Right lobe of liver (tissue), 6 donors: ENCODE data around the gene IFI30. TPM values are rescaled to one million over a fixed set of nuclear protein-coding genes. Genes with fewer than 3 reads are reported as not detected.

Experiments used
- ATAC-seq, 4 donors: fragments of 200-7000 bp; cut with Tn5 transposase; one replicate each; pipeline ENCODE4 v1.9.1; 2020; ENCODE audit warnings: mild to moderate bottlenecking in 4 of 4, moderate library complexity in 4 of 4
- DNase-seq, 3 donors: peaks; one replicate each; pipeline ENCODE4 v3.0.0-alpha.2; 2020
- H3K27ac ChIP-seq, 3 donors: fragments of 200-600 bp; one replicate each; pipeline ENCODE4 v1.8.0; 2022
- H3K27me3 ChIP-seq, 2 donors: fragments of 200-600 bp; one replicate each; pipeline ENCODE4 v1.8.0; 2022
- H3K36me3 ChIP-seq, 4 donors: fragments of 200-600 bp; sonication (generic) in 1 of 4; one replicate each; pipeline versions ENCODE4 v1.5.1 to v1.8.0; 2017 to 2022; ENCODE audit warnings: control low read depth in 1 of 4
- H3K4me1 ChIP-seq, 4 donors: fragments of 200-600 bp; sonication (generic) in 1 of 4; one replicate each; pipeline versions ENCODE4 v1.5.1 to v1.8.0; 2017 to 2022; ENCODE audit warnings: control low read depth in 1 of 4
- H3K4me3 ChIP-seq, 3 donors: fragments of 200-600 bp; one replicate each; pipeline ENCODE4 v1.8.0; 2022
- H3K9me3 ChIP-seq, 4 donors: fragments of 200-600 bp; sonication (generic) in 1 of 4; one replicate each; pipeline versions ENCODE4 v1.5.1 to v1.8.0; 2017 to 2022; ENCODE audit warnings: control low read depth in 1 of 4
- POLR2A ChIP-seq: fragments of 450-650 bp; IDR thresholded peaks from one replicate; pipeline ENCODE4 v1.6.1; 2017; ENCODE audit warnings: antibody characterized with exemption, mild to moderate bottlenecking
- WGBS: methylation state at CpG from one replicate; pipeline ENCODE4 v1.1.6; 2018; ENCODE audit warnings: low coverage, low lambda C conversion rate; ENCODE audit not compliant: insufficient coverage; ENCODE audit errors: missing lambda C conversion rate; 5-methylcytosine and 5-hydroxymethylcytosine counted together
- intact Hi-C, 2 donors: fragments of 100-400 bp; cut with DNase I; formaldehyde crosslinking; loops; one replicate each; pipeline versions ENCODE4 v1.11.2 to v1.14.1; 2022
- total RNA-seq, 6 experiments: library from RNA; depleted of rRNA in 2 of 6; stranded (reverse); fragments of >200 nt in 2 of 6; fragmentation: NEBNext Ultra II Directional in 3 of 6; extraction: Animal tissue kit (Norgen Biotek cat#: 25700) in 3 of 6; gene quantifications; one replicate each; pipeline versions ENCODE4 v1.1.0 to v1.2.4, GENCODE V29; 2016 to 2023
- TF ChIP-seq, protein P1 (sequence below), 4 donors: fragments of 200-600 bp in 3 of 4; fragments of 450-650 bp in 1 of 4; IDR thresholded peaks; one replicate each; pipeline versions ENCODE4 v1.5.1 to v1.8.0; 2016 to 2022; ENCODE audit warnings: antibody characterized with exemption in 4 of 4, mild to moderate bottlenecking in 2 of 4
- donor health status: DM: no; HTN: yes; CAD: no.
- donor health status: DM: no; HTN: no; CAD: no.
- donor health status: DM: no; HTN: no; CAD: no.
- donor health status: DM: no; HTN: yes; CAD: no.
- donor health status: DM: no; HTN: yes; CAD: no.

Gene IFI30
- total RNA-seq, 6 experiments from 2014 or later, result 54.0 to 205 (median 91.8) TPM

DNA sequence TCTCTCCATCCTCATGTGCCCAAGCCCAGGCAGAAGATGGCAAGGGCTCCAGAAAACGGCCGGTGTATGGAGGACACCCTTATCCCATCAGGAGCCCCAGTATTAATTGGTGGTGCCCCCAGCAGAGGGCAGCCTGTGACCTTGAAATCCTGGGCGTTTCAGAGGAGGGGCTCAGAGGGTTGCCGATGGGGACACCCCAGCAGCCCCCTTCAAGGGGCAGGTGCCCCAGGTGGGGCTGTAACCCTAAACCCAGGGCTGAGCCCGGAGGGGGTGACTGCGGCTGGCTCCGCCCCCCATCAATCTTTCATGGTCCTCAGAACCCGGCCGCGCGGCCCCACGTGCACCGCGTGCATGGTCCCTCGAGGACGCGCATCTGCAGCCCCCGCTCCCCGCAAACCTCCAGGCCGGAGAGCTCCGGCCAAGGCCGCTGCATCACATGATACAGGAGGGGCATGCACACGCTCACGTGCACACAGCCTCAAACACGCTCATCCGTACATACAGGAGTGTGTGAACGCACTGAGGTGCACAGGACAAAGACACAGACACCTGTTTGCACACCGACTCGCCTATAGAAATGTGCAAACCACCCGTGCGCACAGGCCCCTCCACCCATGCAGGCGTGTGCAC is 29.3 kb downstream of the IFI30 start:
- TF ChIP-seq POLR2A, result no peak
- TF ChIP-seq, protein P1, sequence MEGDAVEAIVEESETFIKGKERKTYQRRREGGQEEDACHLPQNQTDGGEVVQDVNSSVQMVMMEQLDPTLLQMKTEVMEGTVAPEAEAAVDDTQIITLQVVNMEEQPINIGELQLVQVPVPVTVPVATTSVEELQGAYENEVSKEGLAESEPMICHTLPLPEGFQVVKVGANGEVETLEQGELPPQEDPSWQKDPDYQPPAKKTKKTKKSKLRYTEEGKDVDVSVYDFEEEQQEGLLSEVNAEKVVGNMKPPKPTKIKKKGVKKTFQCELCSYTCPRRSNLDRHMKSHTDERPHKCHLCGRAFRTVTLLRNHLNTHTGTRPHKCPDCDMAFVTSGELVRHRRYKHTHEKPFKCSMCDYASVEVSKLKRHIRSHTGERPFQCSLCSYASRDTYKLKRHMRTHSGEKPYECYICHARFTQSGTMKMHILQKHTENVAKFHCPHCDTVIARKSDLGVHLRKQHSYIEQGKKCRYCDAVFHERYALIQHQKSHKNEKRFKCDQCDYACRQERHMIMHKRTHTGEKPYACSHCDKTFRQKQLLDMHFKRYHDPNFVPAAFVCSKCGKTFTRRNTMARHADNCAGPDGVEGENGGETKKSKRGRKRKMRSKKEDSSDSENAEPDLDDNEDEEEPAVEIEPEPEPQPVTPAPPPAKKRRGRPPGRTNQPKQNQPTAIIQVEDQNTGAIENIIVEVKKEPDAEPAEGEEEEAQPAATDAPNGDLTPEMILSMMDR (IDR thresholded peaks at IDR 0.05), result peak in 2 of 4 donors; percentile 16 to 26
- H3K36me3 ChIP-seq, result peaks cover 0 to 7% (median 1%) of the 10 kb centered on the region in 4 donors
- intact Hi-C loops, result no loop called here
- H3K27me3 ChIP-seq, result no peaks in the 10 kb centered on the region
- WGBS, result 0% methylated on average over 1 of the region's 32 CpGs
- peak overlapping the region; percentile 58 to 75 (median 71) for H3K4me3 ChIP-seq
- H3K9me3 ChIP-seq, result no peaks in the 10 kb centered on the region
- H3K27ac ChIP-seq, result peak overlapping the region in 1 of 3 donors; percentile 64
- peak in 2 of 3 donors; percentile 46 to 64 for DNase-seq
- ATAC-seq, result no peak
- H3K4me1 ChIP-seq, result peaks cover 0 to 8% (median 0%) of the 10 kb centered on the region in 4 donors

DNA sequence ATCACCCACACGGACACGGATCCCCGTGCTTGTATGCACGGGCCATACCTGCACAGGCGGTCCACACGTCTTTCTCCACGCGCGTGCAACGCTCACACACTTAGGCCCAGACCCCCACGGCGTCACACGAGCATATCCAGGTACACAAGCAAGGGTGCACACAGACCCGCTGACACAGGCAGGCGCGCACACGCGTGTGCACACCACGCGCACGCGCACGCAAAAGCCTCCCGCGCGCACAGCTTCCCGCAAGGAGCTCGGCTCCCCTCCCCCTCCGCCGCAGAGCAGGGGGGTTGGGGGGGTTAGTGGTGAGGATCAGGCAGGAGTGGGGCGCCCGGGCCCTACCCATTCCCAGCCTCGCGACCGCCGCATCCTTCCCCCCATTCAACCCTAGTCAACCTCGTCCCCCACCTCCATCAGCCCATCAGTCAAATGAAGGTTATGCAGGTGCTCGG is 29.8 kb downstream of the IFI30 start:
- 0% methylated on average over 13 of the region's 38 CpGs for WGBS
- Histone ChIP-seq H3K36me3 (peaks cover 0 to 7% (median 1%) of the 10 kb centered on the region in 4 donors), H3K4me3 (peak overlapping the region; percentile 58 to 75 (median 71)), H3K4me1 (peaks cover 0 to 8% (median 0%) of the 10 kb centered on the region in 4 donors), H3K27ac (peak overlapping the region in 2 of 3 donors; percentile 27 to 64), H3K27me3 (no peaks in the 10 kb centered on the region), H3K9me3 (no peaks in the 10 kb centered on the region)
- peak in 2 of 3 donors; percentile 68 to 77 for DNase-seq
- peak in 3 of 4 donors; percentile 0 to 4 (median 1) for ATAC-seq
- no peak for TF ChIP-seq POLR2A
- TF ChIP-seq, protein P1 (IDR thresholded peaks at IDR 0.05), result no peak
- intact Hi-C loops, result no loop called here

DNA sequence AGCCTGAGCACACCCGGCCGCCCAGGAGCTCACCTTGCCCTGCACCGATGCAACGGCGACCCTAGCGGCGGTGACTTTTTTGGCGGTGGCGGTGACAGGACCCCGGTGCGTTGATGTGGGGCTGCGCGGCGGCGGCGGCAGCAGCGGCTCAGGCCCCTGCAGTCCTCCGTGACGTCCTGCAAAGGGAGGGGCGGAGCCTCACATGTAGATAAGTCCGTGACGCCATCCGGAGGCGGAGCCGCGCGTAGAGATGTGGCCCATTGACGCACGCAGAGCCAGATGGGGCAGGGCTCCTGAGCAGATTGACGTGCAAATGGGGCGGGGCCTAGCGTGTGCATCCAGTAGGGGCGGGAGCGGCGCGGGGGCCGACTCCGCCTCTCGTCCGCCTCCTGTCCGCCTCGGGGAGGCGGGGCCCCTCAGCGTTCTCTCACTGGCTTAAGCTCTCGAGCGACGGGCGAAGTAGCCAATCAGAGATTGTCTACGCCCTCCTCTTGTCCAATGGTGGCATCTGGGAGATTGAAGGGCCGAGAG is 30.3 kb downstream of the IFI30 start, which contains the start of gene RAB3A:
Gene RAB3A, minus strand, starts transcription at position 180 of the 531 bp plus-strand sequence. CDS start 1,302 bp downstream, outside the sequence.
- Histone ChIP-seq H3K27me3 (no peaks in the 10 kb centered on the region), H3K27ac (peak within 1 kb of the TSS; percentile 94 to 96 (median 94)), H3K4me3 (peak within 1 kb of the TSS; percentile 66 to 75 (median 71)), H3K36me3 (peaks cover 0 to 7% (median 1%) of the 10 kb centered on the region in 4 donors), H3K9me3 (no peaks in the 10 kb centered on the region), H3K4me1 (peaks cover 0 to 8% (median 0%) of the 10 kb centered on the region in 4 donors)
- intact Hi-C loops, result no loop called here
- under 1% methylated on average over 25 of the region's 50 CpGs for WGBS
- TF ChIP-seq, protein P1 (IDR thresholded peaks at IDR 0.05), result no peak
- TF ChIP-seq POLR2A, result peak; percentile 42
- peak; percentile 100 for DNase-seq
- ATAC-seq, result peak; percentile 93 to 96 (median 95)

DNA sequence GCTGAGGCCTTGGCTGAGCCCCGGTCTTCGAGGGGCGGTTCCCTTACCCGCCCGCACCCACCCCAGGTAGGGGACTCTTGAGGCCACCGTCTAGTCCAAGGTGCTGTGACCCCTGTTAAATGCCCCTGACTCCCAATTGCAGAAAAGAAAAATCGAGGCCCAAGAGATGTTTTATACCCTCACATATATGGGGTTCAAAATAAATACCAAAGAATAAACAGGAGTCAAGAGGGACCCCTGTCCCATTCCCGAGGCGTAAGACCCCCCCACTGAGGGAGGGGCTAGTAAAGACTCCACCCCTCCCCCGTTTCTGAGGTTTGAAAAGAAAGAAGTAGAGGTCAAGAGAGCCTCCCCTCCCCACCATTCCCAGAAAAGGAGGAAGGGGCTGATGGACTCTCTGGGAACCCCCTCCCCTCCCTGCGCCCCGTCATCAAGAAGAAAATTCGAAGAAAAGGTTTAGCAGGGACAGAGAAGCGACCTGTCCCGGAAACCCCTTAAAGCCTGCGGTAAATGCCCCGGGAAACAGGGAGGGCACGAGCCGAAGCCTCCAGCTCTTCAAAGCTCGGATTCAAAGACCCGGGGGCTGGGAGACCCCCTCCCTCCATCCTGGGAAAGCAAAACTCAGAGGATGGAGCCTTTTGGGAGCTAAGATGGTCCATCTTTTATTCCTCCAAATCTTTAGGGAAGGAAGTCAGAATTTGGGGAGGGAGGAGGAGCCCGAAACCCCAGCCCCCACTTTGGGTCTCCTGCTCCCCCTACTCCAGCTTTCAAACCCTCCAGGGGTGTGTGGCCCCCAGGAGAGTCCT is 31.0 kb downstream of the IFI30 start:
- Histone ChIP-seq H3K9me3 (no peaks in the 10 kb centered on the region), H3K4me1 (peaks cover 0 to 8% (median 0%) of the 10 kb centered on the region in 4 donors), H3K36me3 (peaks cover 0 to 7% (median 0%) of the 10 kb centered on the region in 4 donors), H3K27ac (peak overlapping the region; percentile 94 to 96 (median 94)), H3K27me3 (no peaks in the 10 kb centered on the region), H3K4me3 (peak overlapping the region; percentile 55 to 66 (median 60))
- no peak for TF ChIP-seq POLR2A
- TF ChIP-seq, protein P1 (IDR thresholded peaks at IDR 0.05), result peak in 1 of 4 donors; percentile 3
- intact Hi-C loops, result no loop called here
- ATAC-seq, result peak; percentile 18 to 32 (median 26)
- peak in 1 of 3 donors; percentile 58 for DNase-seq
- under 1% methylated on average over 18 of the region's 22 CpGs for WGBS
